GM23248 (cell line): ENCODE measurements around the gene SPATA6.

Source experiments
- EZH2 ChIP-seq: fragments of 200-600 bp; sonication (generic); IDR thresholded peaks from 2 replicates; pipeline ENCODE4 v1.6.1; 2018; ENCODE audit warnings: antibody characterized with exemption, mild to moderate bottlenecking; ENCODE audit not compliant: insufficient read depth, poor library complexity, severe bottlenecking
- EZH2phosphoT487 ChIP-seq: fragments of 200-600 bp; sonication (generic); IDR thresholded peaks from 2 replicates; pipeline ENCODE4 v1.6.1; 2018; ENCODE audit warnings: antibody characterized with exemption, moderate library complexity, mild to moderate bottlenecking, low read depth; ENCODE audit not compliant: insufficient read depth

- TF ChIP-seq EZH2 (no peak), EZH2phosphoT487 (no peak)
Observed at GRCh38 chr1:48391926-48392325, 80.1 kb downstream of the SPATA6 start.
